Upper lobe of right lung (tissue), 1 donor: ENCODE data around the gene PHAF1. TPM values are rescaled to one million over a fixed set of nuclear protein-coding genes. Genes with fewer than 3 reads are reported as not detected.

ENCODE experiments used
- ATAC-seq: fragments of 200-7000 bp; cut with Tn5 transposase; one replicate; pipeline ENCODE4 v1.9.1; 2020; ENCODE audit warnings: mild to moderate bottlenecking, moderate library complexity
- DNase-seq: peaks from one replicate; pipeline ENCODE4 v3.0.0-alpha.2; 2020
- H3K27ac ChIP-seq: fragments of 200-600 bp; one replicate; pipeline ENCODE4 v1.8.0; 2022
- H3K27me3 ChIP-seq: fragments of 200-600 bp; one replicate; pipeline ENCODE4 v1.8.0; 2022; ENCODE audit warnings: mild to moderate bottlenecking
- H3K36me3 ChIP-seq: fragments of 200-600 bp; one replicate; pipeline ENCODE4 v1.8.0; 2022
- H3K4me1 ChIP-seq: fragments of 200-600 bp; one replicate; pipeline ENCODE4 v1.8.0; 2022
- H3K4me3 ChIP-seq: fragments of 200-600 bp; one replicate; pipeline ENCODE4 v1.8.0; 2022; ENCODE audit warnings: mild to moderate bottlenecking
- H3K9me3 ChIP-seq: fragments of 200-600 bp; one replicate; pipeline ENCODE4 v1.8.0; 2022
- CTCF ChIP-seq: fragments of 200-600 bp; IDR thresholded peaks from one replicate; pipeline ENCODE4 v1.8.0; 2022; ENCODE audit warnings: antibody characterized with exemption
- intact Hi-C: fragments of 100-400 bp; cut with DNase I; formaldehyde crosslinking; loops from one replicate; pipeline ENCODE4 v1.11.0; 2022
- total RNA-seq: library from RNA; stranded (reverse); fragmentation: NEBNext Ultra II Directional; extraction: Animal tissue kit (Norgen Biotek cat#: 25700); gene quantifications from one replicate; pipeline ENCODE4 v1.2.1, GENCODE V29; 2021
- donor health status: DM: no; HTN: yes; CAD: no; lungs with severe emphysema.

Gene PHAF1
- total RNA-seq, 1 donor from 2014 or later, result 16.4 TPM

DNA sequence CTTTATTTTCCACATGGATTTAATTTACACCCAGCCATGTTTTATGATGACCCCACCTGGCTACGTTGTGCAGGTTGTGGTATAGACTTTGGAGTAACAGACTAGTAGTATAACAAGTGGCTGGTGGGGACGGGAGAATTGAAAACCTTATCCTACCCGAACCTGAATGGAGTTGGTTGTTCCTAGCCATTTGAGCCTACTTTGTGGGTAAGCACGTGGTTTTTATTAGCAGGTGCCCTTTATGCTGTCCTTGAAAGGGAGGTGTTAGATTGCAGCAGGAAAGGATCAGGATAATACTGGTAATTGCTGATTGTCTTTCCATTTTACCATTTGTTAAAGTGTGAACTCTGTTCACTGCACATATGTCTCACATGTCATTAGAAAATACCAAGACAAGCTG lies 31.9 kb upstream of the PHAF1 start:
- H3K4me1 ChIP-seq, result no peaks in the 10 kb centered on the region
- intact Hi-C loops, result no loop called here
- H3K36me3 ChIP-seq, result peaks cover 24% of the 10 kb centered on the region
- TF ChIP-seq CTCF, result no peak
- ATAC-seq, result no peak
- no peaks in the 10 kb centered on the region for H3K27me3 ChIP-seq
- H3K27ac ChIP-seq, result no peak overlapping the region
- H3K9me3 ChIP-seq, result no peaks in the 10 kb centered on the region
- no peak overlapping the region for H3K4me3 ChIP-seq
- DNase-seq, result no peak

- TF ChIP-seq CTCF, result no peak
- H3K36me3 ChIP-seq, result peaks cover 10% of the 10 kb centered on the region
- DNase-seq (no peak), ATAC-seq (no peak)
- intact Hi-C loops, result no loop called here
- no peak overlapping the region for H3K4me3 ChIP-seq
- no peak overlapping the region for H3K27ac ChIP-seq
- peaks cover 5% of the 10 kb centered on the region for H3K4me1 ChIP-seq
- no peaks in the 10 kb centered on the region for H3K27me3 ChIP-seq
- no peaks in the 10 kb centered on the region for H3K9me3 ChIP-seq
Measured at GRCh38 chr16:67082100-67082499, 27.6 kb upstream of the PHAF1 start.

- no peak overlapping the region for H3K4me3 ChIP-seq
- no peaks in the 10 kb centered on the region for H3K27me3 ChIP-seq
- no peak overlapping the region for H3K27ac ChIP-seq
- intact Hi-C loops, result no loop called here
- no peak for TF ChIP-seq CTCF
- ATAC-seq (no peak), DNase-seq (no peak)
- H3K9me3 ChIP-seq, result no peaks in the 10 kb centered on the region
- H3K4me1 ChIP-seq, result peaks cover 5% of the 10 kb centered on the region
- peaks cover 10% of the 10 kb centered on the region for H3K36me3 ChIP-seq
Measured at GRCh38 chr16:67082891-67083290, 26.9 kb upstream of the PHAF1 start.

- intact Hi-C loops, result no loop called here
- no peak for TF ChIP-seq CTCF
- ATAC-seq, result peak; percentile 43
Measured at GRCh38 chr16:67084345-67085028, 25.3 kb upstream of the PHAF1 start.

GRCh38 chr16:67086822-67087221 lies 22.9 kb upstream of the PHAF1 start:
- DNase-seq, result no peak
- no peak for ATAC-seq

More at GRCh38 chr16:67084345-67085028, 25.3 kb upstream of the PHAF1 start:
- no peaks in the 10 kb centered on the region for H3K27me3 ChIP-seq
- no peaks in the 10 kb centered on the region for H3K9me3 ChIP-seq
- no peak overlapping the region for H3K27ac ChIP-seq
- no peak for DNase-seq
- peaks cover 5% of the 10 kb centered on the region for H3K4me1 ChIP-seq
- peaks cover 7% of the 10 kb centered on the region for H3K36me3 ChIP-seq
- no peak overlapping the region for H3K4me3 ChIP-seq

More at GRCh38 chr16:67086822-67087221, 22.9 kb upstream of the PHAF1 start:
- TF ChIP-seq CTCF, result no peak
- H3K4me3 ChIP-seq, result no peak overlapping the region
- H3K4me1 ChIP-seq, result peaks cover 5% of the 10 kb centered on the region
- H3K36me3 ChIP-seq, result peaks cover 7% of the 10 kb centered on the region
- no peaks in the 10 kb centered on the region for H3K9me3 ChIP-seq
- intact Hi-C loops, result no loop called here
- H3K27me3 ChIP-seq, result no peaks in the 10 kb centered on the region
- H3K27ac ChIP-seq, result no peak overlapping the region
